OCI-LY3 (cell line): Measurements from ENCODE around the gene CCDC90B.

Experiments
- EZH2phosphoT487 ChIP-seq: fragments of 200-600 bp; shearing (Covaris generic); IDR thresholded peaks from 2 replicates; pipeline ENCODE4 v1.6.1; 2018; ENCODE audit warnings: antibody characterized with exemption, mixed run types, low read depth
- TF ChIP-seq, protein P1 (sequence below): fragments of 200-600, 300-600 bp; sonication (generic); IDR thresholded peaks from 2 replicates; pipeline ENCODE4 v1.5.1; 2014; ENCODE audit warnings: antibody characterized with exemption, low read length, low read depth

DNA sequence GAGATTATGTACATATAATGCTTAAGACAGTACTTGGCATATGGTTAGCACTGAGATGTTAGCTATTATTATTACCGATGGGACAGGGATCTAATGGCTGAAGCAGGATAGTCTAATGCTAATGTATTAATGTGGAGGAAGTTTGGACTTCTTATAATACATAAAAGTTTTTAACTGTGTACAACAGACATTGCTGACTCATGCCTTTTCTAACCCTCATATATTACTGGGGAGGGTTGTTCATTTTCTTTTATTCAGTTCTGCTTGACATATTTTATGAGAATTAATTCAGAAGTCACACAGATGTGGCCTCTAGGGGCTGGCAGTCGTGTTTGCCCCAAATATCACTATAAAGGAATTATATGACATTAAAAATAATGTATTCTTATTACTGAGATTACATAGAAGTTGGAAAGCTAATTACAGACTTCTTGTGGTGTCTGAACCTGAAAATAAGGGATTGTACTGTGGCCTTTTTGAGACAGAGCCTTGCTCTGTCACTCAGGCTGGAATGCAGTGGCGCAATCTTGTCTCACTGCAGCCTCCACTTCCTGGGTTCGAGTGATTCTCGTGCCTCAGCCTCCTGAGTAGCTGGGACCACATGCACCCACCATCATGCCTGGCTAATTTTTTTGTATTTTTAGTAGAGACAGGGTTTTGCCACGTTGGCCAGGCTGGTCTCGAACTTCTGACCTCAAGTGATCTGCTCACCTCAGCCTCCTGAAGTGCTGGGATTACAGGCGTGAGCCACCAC lies 10.1 kb downstream of the CCDC90B start:
- TF ChIP-seq, protein P1, sequence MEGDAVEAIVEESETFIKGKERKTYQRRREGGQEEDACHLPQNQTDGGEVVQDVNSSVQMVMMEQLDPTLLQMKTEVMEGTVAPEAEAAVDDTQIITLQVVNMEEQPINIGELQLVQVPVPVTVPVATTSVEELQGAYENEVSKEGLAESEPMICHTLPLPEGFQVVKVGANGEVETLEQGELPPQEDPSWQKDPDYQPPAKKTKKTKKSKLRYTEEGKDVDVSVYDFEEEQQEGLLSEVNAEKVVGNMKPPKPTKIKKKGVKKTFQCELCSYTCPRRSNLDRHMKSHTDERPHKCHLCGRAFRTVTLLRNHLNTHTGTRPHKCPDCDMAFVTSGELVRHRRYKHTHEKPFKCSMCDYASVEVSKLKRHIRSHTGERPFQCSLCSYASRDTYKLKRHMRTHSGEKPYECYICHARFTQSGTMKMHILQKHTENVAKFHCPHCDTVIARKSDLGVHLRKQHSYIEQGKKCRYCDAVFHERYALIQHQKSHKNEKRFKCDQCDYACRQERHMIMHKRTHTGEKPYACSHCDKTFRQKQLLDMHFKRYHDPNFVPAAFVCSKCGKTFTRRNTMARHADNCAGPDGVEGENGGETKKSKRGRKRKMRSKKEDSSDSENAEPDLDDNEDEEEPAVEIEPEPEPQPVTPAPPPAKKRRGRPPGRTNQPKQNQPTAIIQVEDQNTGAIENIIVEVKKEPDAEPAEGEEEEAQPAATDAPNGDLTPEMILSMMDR, result no peak
- TF ChIP-seq EZH2phosphoT487, result no peak
